Left forelimb (tissue), 1 donor: ENCODE results near the gene TBPL1.

ENCODE experiments used
- DNase-seq: peaks from one replicate; pipeline ENCODE4 v3.0.0-alpha.2; 2018; ENCODE audit warnings: low spot score

The TBPL1 gene

DNA sequence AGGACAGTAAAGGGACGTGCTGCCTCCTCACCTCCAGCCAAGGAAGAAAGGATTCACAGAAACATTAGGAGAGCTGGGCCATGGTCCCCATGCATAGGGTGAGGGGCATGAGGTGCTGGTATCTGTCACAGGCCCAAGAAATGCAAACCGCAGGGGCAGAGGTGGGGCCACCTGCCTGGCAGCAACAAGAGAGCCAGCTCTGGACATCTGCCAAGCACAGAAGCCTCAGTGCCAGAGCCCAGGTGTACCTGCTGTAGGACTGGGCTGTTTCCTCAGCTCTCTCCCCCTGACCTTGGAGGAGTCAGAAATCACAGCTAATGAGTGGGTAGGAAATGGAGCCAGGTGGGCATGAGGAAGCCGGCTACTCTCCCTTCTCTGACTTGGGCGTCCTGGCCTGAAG lies 54.1 kb downstream of the TBPL1 start:
- no peak for DNase-seq

DNA sequence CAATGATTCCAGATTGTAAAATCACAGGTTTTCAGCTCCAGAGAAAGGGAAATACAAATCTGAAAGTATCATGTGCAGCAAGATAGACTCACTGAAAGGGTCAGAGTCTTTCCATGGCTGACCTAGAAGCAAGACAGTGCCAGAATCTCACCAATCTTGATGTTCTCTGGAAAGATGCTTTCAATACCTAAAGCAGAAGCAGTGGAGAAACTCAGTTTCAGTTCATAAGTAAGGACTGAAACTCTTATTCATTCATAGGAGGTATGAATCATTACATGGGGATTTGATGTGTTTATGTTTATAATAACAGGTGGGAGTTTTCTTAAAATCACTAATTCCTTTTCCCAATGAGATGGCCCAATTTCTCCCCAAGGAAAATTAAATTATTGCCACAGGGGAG lies 56.9 kb downstream of the TBPL1 start:
- no peak for DNase-seq

DNA sequence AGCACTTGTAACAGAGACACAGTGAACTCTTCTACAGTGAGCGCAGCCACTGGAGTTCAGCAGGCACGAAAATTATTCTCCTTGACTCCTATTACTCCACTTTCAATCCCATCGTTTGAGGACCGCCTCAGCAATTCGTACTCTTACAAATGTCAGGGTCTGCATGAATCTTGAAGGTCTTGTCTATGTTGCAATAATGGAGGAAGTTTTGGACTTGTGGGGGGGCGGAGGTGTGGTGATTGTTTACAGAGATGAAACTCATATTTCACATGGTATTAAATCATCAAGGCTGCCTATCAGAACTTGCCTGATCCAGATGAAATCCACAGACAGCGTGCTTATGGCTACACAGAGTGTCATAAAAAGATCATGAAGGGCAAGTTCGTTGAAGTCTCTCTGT lies 57.4 kb downstream of the TBPL1 start:
- DNase-seq = no peak

DNA sequence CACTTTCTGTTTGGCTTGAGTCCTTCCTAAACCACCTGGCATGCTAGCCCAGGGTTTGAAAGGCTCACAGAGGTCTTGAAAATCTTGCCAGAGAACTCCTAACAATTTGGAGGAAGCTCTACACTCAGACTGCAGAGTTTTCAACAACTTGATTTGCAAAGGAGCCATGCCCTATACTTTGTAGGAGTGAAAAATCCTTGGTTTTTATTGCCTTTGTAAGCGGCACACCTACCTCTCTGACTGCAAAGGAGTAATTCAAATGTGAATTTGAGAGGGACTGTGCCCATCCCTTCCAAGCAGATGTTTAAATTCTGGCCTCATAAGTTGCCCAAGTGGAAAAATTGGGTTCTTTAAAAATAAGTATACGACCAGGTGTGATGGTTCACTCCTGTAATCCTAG lies 58.0 kb downstream of the TBPL1 start:
- DNase-seq = no peak

DNA sequence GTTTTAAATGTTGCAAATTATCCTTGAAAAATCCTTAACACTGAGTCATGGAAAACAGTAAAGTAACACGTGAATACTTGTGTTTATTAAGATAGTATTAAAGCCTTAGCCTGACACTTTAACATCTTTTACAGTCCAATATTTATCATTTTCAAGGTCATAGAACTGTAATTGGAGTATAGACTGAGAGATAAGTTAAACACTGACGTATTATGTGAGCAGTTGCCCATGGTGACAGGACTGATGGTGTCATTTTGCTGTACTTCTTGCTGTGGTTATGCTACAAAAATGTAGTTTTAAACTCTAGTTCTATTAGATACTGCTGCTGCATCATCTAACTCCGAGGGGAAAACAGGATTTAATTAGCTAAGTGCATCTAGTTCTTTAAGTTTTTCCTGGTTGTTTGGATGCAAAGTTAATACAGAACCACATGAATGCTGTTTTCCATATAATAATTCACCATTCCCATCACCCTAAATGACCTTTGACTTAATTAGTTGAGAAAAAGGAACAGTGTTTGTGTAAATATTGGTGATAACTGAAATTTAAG lies 61.6 kb downstream of the TBPL1 start:
- no peak for DNase-seq

DNA sequence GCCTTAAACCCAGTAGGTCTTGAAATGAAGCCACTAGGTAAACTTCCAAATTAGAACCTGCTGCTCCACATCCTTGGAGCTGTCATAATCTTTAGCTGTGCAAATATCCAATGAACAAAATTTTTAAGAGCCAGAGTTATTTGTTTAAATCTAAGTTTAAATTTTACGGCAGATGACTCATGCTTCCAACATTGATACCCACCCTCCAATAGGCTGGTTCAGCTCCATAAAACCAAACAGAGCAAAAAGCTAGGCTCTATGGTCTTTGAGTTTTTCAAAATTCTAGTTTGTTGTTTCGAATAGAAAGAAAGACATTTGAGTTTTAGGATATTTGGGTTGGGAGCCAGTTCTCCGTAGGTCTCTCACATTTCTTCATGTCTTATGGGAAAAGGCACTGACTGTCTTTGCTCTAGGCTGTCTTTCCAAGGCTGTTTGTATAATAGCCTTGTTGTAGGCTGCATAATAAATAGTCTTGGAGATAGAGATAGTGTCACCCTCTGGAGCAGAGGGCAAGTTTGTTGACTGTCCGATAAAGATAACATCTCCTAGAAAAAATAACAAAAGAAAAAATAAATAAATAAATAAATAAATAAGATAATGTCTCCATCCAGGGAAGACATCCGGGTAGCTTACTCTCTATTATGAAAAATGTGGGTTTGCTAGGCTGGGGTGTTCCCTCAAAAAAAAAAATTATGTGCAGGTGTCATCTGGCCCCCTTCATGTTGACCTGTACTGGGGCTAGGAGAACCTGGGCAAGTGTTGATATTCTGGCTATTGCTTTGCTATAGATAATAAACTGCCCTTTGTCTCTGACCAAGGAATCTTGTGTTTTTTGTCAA lies 62.9 kb downstream of the TBPL1 start:
- DNase-seq = no peak

DNA sequence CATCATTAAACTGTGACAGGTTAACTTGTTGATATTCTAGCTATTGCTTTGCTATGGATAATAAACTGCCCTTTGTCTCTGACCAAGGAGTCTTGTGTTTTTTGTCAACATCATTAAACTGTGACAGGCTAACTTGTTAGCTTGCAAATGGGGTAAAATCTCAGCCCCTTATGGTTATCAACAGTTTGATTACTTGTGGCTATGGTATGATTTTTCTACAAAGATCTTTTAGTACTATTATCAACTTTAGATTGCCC lies 63.5 kb downstream of the TBPL1 start:
- no peak for DNase-seq

DNA sequence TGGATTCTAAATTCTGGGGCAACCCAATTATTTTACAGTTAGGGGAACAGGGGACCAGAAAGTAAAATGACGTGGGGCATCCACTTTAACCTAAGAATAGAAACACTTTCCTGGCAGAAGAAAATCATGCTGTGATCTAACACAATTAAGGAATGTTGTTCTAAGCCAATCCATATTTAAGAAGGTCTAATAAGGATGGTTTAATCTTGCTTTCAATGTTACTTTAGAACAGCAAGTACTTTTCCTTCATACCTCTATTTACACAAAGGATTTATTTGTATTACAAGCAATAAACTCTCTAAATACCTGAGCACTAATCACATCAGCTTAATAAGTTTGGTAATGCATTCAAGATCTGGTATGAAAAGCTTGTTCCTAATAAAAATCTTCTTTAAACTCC lies 67.0 kb downstream of the TBPL1 start:
- DNase-seq = no peak

DNA sequence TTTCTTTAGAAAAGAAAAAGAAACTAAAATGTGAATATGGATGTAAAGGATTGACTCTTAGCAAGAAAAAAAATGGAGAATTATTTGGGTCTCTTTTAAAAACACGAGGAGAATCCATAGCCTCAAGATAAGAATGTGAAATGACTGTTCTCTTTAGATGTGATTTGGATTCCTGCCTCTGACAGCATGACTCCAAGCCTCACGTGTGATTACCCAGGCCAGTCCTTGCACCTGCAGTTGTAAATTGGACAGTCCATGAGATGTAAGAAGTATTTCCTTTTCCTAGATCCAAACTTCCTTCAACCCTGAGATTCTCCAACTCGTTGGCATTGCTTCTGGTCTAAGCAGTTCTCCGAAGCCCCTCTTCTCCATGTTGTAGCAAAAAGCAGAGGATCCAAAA lies 67.5 kb downstream of the TBPL1 start:
- no peak for DNase-seq

DNA sequence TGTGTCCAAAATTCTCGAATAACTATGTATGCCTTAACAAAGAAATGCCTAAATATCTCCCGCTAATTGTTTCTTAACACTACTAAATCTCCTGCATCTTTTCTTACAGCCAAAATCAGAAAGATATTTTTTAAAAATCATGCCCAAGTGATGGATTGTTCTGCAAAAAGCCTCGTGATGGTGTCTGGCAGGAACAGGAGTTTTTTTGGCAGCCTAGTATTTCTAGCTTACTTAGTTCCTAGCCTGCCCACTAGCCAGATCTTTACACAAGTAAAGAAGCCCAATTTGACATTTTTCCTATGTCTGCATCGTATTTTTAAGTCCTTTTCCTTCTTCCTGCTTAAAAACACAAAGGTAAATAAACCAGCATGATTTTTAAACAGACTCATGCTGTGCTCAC lies 67.9 kb downstream of the TBPL1 start:
- DNase-seq = no peak

DNA sequence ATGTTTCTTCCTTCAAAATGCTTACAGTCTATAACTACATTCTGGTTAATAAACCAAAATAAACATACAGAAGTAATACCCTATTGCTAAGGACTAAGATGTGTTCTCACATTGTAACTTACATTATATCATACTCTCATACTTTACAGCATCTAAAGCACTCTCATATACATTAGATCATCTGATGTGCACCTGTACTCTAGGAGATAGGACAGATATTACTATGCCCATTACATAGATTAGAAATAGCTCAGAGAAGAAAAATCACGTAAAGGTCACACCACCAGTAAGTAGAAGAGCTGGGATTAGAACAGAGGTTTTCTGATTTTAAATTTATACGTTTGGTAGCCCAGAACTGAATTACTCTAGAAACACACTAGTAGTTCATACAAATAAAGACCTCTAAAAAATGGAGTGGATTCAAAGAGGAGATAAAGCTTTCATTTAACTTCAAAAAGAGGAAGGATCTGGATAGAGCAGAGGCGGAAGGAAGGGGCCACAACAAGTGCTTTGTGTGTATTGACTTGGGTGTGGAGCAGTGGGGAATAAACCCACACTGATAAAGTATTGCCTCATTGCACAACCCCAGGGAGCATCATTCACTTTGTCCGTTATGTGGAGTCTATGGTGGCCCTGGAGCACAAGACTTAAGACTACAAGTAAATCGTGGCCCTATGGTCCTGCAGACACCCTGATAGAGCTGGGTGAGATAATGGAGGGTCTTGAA lies 68.5 kb downstream of the TBPL1 start:
- no peak for DNase-seq

DNA sequence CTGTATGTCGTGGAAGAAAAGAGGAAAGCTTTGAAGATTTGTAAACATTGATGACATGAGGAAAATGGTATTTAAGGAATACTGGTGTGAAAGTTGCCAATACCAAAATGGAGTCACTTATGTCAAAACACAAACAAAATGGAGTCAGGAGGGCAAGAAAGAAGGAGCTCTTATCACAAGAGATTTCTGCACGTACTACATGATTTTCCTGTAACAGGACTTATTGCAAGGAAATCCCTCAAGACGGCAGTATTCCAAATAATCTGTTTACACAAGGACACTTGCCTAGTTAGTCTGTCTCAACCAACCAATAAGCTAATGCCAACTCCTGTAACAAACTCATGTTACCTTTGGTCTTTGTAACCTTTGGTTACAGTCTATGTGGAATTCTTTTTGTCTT lies 69.6 kb downstream of the TBPL1 start:
- no peak for DNase-seq

DNA sequence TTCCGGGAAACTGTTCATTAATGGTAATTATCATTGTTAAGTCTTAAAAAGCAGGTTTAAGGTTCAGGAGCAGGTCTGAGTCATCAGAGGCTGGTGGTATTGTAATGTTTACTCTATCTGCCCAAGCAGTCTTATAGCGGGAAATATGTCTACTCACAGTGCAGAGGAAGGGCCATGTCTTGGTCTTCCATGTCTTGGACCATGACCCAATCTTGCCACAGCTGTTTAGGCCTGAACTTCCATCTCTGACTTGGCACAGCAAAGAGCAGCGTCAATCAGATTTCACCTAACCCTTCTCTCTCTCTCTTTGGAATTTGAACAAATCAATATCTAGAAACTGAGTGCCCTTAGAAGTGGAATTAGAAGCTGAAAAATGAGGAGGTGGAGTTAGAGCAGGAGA lies 73.6 kb downstream of the TBPL1 start:
- DNase-seq = no peak

DNA sequence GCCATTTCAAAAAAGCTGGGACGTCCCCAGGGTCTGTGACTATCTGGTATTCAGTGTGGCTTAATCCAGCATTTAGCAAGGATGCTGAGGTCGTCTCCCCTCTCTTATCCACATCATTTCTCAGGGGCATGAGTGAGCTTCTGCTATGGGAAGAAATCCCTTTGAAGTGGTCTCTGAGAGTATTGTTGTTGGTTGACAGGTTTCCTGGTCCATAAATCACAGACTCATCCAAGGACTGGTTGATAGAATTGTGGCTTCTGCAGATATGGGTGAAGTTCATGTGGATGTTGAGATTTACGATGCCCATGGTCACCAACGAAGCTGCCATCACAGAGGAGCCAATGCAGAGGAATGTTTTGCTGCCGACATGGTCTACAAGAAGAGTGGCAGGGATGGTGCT lies 75.4 kb downstream of the TBPL1 start:
- no peak for DNase-seq

DNA sequence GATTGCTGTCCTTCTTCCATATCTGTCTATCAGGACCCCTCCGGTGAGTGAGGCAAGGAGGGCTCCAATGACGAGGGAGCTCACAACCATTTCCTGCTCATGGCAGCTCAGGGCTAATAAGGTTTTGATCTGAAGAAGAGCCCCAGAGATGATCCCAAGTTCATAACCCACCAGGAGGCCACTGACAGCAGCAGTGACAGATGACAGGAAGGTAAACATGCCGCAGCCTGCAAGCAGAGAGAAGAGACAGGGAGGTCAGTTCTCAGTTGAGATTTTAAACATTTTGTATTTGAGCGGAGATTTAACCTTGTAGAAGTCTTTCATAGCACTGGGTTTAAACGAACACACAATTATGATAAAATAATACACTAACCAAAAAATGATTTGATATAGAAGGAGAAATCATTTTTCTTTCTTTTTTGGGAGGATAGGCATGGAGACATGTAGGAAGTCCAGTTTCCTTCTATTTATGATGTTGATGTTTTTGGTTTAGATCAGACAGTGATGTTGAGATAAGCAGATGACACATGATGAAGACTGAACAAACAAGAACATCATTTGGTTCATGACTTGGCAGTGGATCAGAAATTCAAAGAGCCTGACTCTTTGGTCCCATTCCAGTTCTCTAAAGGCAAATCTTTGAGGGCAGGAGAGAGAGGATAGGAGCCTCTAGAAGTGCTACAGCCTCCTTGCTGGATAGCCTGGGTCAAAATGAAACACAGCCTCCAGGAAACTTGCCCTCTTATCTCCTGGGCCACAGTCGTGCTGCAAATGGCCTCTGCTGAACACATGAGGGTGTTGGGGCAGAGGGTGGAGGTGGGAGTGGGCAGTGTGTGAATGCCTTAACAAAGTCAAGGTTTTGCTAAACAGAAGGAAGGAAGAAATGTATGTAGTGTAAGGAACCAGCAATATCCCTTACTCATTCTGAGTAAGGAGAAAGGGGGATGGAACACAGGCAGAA lies 76.8 kb downstream of the TBPL1 start:
- no peak for DNase-seq

DNA sequence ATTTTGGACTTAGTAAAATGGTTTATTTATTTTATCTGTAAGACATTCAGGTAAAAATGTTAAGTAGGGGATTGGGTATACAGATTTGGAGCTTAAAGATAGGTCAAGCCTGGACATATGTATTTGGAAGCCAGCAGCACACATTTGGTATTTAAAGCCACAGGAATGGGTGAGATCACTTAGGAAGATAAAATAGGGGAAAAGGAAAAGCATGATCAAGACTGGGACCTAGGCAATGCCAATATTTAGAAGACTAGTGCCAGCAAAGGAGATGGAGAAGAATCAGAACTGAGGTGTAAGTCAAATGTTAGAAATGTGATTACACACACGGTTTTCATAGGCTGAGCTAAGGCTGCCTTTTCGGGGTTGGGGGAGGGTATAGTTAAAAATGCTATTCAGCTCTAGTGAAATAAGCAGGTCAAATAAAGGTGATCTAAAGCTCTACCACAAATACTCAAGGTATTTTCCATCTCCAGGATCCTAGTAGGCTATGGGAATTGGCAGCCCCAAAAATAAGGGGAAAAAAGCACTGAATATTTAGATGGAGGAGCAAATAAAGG lies 78.8 kb downstream of the TBPL1 start:
- no peak for DNase-seq

DNA sequence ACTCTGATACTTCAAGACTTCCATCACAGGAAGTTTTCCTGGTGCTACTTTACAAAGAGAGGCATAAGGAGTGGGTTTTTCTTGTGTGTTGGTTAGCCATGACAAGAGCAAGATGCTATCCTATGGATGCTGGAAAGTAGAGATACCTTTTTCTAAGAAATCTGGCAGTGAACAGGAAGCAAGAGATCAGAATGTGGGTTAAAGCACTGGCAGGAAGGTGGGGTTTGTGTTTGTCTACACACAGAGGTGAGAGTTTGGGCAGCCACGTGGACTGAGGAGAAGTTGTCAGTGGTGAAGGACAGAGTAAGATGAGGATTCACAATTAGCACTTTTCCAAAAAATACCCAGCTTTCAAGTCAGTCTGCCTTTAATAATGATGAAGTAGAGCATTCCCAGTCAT lies 81.5 kb downstream of the TBPL1 start:
- DNase-seq = no peak

DNA sequence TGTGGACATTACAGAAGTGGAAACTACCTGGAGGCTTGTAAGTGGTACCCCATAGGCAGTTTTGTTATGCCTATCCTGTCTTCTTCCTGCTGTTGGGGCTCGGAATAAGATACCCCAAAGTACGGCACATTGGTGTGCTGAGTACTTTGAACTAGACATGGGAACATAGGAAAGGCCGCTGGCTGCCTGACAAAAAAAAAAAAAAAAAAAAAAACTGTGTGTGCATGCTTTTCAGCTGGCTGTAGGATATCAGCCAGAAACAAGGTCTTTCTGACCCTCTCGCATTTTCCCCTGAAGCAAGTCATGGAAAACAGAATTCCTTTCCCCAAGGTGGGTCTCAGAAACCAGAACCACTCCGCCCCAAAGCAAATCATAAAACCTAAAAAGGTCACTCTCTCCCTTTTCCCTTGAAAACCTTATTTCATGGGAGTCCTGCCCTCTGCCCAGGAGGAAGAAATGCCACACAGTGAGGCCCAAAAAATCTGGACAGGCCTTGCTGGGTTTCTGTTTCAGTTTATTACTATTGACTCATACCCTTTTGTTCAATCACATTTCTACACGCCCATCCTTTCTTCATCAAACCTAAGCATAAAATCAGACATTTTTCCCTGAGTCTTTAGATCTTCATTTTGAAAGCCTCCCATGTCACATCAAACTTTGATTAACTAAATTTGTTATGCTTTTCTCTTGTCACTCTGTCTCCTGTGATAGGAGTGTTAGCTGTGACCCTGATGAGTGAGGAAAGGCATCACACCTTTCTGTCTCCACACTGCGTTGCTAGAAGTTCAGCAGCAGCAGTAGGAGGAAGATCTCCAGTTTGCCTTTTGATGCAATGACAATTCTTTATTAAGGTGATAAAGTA lies 82.2 kb downstream of the TBPL1 start:
- DNase-seq = no peak

DNA sequence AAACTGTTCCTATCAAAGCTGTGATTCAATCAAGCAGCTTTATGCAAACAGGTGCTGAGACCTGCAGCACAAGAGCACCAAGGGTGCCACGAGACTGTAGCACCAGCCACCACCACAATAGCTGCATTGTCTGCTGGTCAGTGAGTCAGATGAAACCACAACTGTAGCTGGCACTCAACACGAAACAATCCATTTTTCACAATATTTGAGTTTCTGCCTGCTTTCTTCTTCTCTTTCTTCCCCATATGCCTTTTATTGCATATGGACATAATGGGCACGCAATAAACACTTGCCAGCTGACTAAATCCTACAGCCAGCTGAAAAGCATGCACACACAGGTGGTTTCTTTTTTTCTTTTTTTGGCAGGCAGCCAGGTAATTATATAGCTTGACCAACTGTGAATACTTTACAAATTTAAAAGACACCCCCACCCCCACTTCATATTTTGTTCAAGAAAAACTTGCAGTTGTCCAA lies 82.8 kb downstream of the TBPL1 start:
- no peak for DNase-seq

DNA sequence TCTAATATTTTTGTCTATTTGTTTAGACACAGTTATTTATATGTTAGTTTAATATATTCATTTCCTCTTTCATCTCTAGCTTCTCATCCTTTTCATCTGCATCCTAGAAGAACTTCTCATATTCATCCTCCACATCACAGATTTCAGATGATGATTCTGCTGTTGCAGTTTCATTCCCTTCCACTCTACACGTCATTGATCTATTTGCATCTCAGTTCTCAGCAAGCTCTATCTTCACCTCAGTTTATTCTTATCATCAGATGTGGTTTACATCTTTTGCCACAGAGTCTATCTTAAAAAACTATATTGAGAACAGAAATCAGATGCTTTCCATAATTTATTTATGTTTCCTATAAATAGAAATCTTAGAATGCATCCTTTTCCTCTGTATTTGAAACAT lies 86.1 kb downstream of the TBPL1 start:
- DNase-seq = no peak
